Activated gamma-delta T cell treated with Interleukin-2 at 50 U/mL for 16 hours (primary cell): ENCODE measurements around the gene TMC1.

Experiments
- DNase-seq: peaks from one replicate; pipeline ENCODE4 v3.0.0-alpha.2; 2020

TMC1 gene

GRCh38 chr9:72884508-72884907, 363.1 kb downstream of the TMC1 start:
- DNase-seq, result no peak
